ENCODE results near the gene CYP20A1.

DNA sequence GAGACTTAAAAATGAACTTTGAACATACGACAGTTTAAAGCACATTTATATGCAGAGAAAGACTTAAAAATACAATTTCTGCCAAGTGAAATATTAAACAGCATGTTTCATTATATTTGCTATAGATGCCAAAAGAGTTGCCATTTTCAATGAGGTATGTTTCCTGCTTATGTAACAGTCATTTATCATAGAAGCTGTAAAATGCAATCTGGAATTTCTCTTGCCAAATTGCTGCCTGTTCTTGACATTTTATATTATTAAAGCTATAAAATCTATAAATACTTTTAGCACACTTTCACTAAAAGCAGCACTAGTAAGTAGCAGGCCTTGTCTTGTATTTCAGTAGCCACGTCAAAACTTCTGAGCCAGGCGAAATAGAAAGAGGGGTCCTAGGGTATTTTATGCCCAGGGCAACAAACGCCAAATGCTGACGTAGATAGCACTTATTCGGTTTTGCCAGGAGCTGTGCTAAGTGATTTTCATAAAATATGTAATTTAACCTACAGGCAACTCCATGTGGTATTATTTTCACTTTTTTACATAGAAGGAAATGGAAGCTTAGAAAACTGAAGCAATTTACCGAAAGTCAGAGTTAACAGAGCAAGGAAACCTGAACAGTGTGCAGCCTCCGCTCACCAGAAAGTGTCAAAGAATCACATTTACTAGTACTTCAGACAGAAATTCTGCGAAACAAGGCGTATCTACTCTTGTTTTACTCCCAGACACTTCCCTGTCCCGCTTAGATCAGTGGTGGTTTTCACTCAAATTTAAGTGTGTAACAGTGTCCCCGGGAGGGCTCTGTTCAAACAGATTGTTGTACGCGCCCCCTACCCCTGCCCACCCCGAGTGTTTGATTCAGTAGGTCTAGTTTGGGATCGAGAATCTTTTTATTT lies 1.2 kb upstream of the CYP20A1 start:
- TF ChIP-seq, protein P1, sequence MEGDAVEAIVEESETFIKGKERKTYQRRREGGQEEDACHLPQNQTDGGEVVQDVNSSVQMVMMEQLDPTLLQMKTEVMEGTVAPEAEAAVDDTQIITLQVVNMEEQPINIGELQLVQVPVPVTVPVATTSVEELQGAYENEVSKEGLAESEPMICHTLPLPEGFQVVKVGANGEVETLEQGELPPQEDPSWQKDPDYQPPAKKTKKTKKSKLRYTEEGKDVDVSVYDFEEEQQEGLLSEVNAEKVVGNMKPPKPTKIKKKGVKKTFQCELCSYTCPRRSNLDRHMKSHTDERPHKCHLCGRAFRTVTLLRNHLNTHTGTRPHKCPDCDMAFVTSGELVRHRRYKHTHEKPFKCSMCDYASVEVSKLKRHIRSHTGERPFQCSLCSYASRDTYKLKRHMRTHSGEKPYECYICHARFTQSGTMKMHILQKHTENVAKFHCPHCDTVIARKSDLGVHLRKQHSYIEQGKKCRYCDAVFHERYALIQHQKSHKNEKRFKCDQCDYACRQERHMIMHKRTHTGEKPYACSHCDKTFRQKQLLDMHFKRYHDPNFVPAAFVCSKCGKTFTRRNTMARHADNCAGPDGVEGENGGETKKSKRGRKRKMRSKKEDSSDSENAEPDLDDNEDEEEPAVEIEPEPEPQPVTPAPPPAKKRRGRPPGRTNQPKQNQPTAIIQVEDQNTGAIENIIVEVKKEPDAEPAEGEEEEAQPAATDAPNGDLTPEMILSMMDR (conservative IDR thresholded peaks at IDR 0.05 in 1 of 2, IDR thresholded peaks at IDR 0.05 in 1 of 2; ENCODE audit: low read depth in 1 of 2, low read length in 2 of 2) = no peak
- TF ChIP-seq EZH2 (IDR thresholded peaks at IDR 0.05; ENCODE audit: low read length, missing control alignments) = no peak

Data from fibroblast of lung (primary cell).